K562 (cell line): Measurements from ENCODE around the gene ULK1. TPM values are rescaled to one million over a fixed set of nuclear protein-coding genes. Genes with fewer than 3 reads are reported as not detected.

ENCODE experiments used
- ESRRA ChIP-seq: fragments of 450-650 bp; IDR thresholded peaks from 2 replicates; pipeline ENCODE4 v1.6.1; 2014; ENCODE audit warnings: low read depth, mild to moderate bottlenecking, moderate library complexity, borderline replicate concordance
- SNIP1 ChIP-seq: fragments of 450-650 bp; IDR thresholded peaks from 2 replicates; pipeline ENCODE4 v1.7.1; 2017; ENCODE audit warnings: low read depth, mild to moderate bottlenecking
- ZNF282 ChIP-seq: sonication (generic); formaldehyde crosslinking; IDR thresholded peaks from 2 replicates; pipeline ENCODE4 v1.8.1; 2023; ENCODE audit warnings: missing genetic modification reagents
- polyA plus RNA-seq, 8 experiments: library from polyadenylated mRNA; depleted of rRNA in 4 of 8; stranded (reverse) in 5 of 8; unstranded in 3 of 8; fragments of >200 nt; fragmentation: Nextera tagmentation in 2 of 8; fragmentation: Illumina TruSeq in 1 of 8; extraction: Ambion mirVana in 2 of 8; extraction: Trizol in 1 of 8; gene quantifications; 2 replicates each; pipeline versions ENCODE4 v1.2.1 to v1.2.3, GENCODE V29; 2011 to 2014; ENCODE audit warnings: inconsistent platforms in 1 of 8, missing spikeins in 1 of 8
- total RNA-seq, 7 experiments: library from RNA; depleted of rRNA in 6 of 7; stranded (reverse); fragments of >200 nt in 6 of 7; fragmentation: Illumina TruSeq in 2 of 7; extraction: Trizol in 2 of 7; gene quantifications; 2 replicates each; pipeline versions ENCODE4 v1.2.1 to v1.2.3, GENCODE V29; 2011 to 2021; ENCODE audit warnings: low replicate concordance in 1 of 7
- TF ChIP-seq, protein P1 (sequence below), 2 experiments: fragments of 450-650 bp; formaldehyde crosslinking in 1 of 2; IDR thresholded peaks; 2 replicates each; pipeline versions ENCODE4 v1.4.0 to v1.6.1; 2014 to 2020; ENCODE audit warnings: mild to moderate bottlenecking in 2 of 2, borderline replicate concordance in 1 of 2, low read depth in 1 of 2
- TF ChIP-seq, protein P2 (sequence below): fragments of 250-450 bp; sonication (Bioruptor Pico); IDR thresholded peaks from 2 replicates; pipeline ENCODE4 v1.5.0; 2021; ENCODE audit warnings: mild to moderate bottlenecking, moderate library complexity
- TF ChIP-seq, protein P3 (sequence below), 2 experiments: fragments of 200-800 bp in 1 of 2; sonication (Bioruptor generic) in 1 of 2; sonication (generic) in 1 of 2; formaldehyde crosslinking in 1 of 2; IDR thresholded peaks in 1 of 2; conservative IDR thresholded peaks in 1 of 2; 2 replicates each; pipeline versions ENCODE4 v1.5.0 to v1.6.1; 2016 to 2020; ENCODE audit warnings: missing compliant biosample characterization in 1 of 2, missing genetic modification characterization in 1 of 2, missing genetic modification reagents in 1 of 2
- TF ChIP-seq, protein P4 (sequence below): sonication (generic); formaldehyde crosslinking; IDR thresholded peaks from 2 replicates; pipeline ENCODE4 v1.5.0; 2020; ENCODE audit warnings: missing genetic modification reagents

Gene ULK1
- total and polyA plus RNA-seq, 9 of the 15 experiments (the other 6 are each of a cell fraction or from before 2014, with no cell fraction given): 0.15 to 29.4 (median 2.5) TPM

DNA sequence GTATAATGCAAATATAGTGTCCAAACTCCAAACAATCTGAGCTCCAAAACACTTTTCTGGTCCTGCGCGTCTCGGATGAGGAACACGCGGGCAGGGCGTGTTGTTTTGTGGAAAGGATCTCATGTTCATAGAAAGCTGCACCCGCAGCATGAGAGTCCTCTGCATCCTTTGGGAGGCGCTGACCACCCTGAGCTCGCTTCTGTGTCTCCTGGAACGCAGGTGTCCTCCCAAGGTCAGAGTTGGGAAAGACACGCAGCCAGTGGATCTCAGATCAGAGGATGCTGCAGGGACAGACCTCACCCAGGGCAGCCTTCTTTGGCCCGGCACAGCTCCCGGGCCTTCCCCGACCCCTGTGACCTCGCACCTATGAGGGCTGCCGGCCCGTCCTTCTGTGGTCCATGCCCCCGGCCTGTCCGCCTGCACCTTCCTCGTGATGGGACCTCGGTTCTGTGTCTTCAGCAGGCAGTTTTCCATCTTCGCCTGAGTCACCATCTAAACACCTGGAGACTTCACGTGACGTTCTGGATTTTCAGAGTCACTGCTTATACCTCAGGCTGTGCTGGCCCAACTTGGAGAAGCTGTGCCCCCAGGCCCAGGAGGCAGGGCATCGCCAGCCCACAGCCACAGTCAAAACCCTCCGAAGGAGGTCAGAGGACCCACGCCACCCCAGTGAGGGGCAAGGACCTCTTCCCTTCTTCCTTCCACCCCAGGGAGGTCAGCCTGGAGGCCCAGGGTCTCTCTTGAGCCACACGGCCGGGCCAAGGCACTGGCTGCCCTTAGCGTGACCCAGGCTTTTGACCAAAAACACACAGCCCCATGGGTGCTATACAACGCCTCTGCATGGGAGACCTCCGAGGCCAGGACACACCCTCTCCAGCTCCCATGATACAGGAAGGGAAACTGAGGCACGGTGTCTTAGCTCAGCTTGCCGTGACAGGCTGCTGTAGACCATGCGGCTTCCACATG, 40.3 kb upstream of the ULK1 start (continued):
- TF ChIP-seq, protein P1, sequence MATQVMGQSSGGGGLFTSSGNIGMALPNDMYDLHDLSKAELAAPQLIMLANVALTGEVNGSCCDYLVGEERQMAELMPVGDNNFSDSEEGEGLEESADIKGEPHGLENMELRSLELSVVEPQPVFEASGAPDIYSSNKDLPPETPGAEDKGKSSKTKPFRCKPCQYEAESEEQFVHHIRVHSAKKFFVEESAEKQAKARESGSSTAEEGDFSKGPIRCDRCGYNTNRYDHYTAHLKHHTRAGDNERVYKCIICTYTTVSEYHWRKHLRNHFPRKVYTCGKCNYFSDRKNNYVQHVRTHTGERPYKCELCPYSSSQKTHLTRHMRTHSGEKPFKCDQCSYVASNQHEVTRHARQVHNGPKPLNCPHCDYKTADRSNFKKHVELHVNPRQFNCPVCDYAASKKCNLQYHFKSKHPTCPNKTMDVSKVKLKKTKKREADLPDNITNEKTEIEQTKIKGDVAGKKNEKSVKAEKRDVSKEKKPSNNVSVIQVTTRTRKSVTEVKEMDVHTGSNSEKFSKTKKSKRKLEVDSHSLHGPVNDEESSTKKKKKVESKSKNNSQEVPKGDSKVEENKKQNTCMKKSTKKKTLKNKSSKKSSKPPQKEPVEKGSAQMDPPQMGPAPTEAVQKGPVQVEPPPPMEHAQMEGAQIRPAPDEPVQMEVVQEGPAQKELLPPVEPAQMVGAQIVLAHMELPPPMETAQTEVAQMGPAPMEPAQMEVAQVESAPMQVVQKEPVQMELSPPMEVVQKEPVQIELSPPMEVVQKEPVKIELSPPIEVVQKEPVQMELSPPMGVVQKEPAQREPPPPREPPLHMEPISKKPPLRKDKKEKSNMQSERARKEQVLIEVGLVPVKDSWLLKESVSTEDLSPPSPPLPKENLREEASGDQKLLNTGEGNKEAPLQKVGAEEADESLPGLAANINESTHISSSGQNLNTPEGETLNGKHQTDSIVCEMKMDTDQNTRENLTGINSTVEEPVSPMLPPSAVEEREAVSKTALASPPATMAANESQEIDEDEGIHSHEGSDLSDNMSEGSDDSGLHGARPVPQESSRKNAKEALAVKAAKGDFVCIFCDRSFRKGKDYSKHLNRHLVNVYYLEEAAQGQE (IDR thresholded peaks at IDR 0.05; ENCODE audit: borderline replicate concordance): peak; percentile 9; the same call in 1 of the 2 replicates
- TF ChIP-seq, protein P1 (CRISPR knock-in tag; IDR thresholded peaks at IDR 0.05; ENCODE audit: low read depth): no peak
- no peak for TF ChIP-seq ZNF282 (CRISPR knock-in tag)
- TF ChIP-seq, protein P2, sequence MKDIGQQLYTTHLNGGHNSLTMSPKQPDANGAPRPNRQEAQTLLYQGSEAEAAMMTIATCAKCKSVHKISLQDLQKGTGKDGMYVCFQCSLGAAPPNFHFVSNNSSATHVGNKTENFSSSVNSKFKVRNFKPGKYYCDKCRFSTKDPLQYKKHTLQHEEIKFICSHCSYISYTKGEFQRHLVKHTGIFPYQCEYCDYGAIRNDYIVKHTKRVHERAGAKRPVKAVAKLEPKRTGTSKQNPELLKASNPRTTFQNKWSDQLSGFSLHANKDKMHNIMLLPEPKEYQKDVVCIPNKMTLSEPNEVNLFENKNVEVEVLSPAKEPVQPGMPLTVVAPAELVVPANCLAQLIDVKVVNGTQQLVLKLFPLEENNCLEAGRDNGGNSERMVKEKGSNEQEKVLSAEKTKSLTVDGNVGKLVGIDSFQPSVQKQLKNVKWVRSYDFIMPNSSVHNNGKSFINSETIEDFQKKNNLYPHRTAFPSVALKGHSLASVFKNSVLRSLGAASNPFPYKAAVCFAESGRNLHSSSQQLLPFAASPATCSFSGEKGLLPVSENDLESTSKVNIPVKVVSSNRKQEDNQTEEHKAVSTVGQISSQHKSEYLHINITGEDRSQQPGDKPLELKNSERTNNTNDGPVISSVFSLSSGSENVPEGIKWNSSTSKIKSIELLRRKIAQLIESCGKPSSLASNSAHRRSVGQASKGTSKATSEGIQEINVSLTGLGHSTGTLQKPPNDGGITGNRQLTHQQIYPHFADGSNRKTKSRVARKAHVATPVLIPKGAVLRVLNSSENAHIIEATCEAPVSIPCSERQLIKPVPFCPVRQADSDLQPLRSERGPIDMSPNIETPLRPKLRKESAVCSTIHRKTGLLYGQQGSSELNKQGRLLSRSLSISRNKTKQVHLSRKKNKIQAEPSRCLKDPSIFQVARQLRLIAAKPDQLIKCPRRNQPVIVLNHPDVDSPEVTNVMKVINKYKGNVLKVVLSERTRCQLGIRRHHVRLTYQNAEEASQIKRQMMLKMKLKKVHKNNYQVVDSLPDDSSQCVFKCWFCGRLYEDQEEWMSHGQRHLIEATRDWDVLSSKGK (CRISPR knock-in tag): no peak
- TF ChIP-seq SNIP1: no peak
- TF ChIP-seq ESRRA: peak; percentile 86
- TF ChIP-seq, protein P3, sequence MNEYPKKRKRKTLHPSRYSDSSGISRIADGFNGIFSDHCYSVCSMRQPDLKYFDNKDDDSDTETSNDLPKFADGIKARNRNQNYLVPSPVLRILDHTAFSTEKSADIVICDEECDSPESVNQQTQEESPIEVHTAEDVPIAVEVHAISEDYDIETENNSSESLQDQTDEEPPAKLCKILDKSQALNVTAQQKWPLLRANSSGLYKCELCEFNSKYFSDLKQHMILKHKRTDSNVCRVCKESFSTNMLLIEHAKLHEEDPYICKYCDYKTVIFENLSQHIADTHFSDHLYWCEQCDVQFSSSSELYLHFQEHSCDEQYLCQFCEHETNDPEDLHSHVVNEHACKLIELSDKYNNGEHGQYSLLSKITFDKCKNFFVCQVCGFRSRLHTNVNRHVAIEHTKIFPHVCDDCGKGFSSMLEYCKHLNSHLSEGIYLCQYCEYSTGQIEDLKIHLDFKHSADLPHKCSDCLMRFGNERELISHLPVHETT (CRISPR knock-in tag; conservative IDR thresholded peaks at IDR 0.05 in 1 of 2, IDR thresholded peaks at IDR 0.05 in 1 of 2): no peak
- TF ChIP-seq, protein P4, sequence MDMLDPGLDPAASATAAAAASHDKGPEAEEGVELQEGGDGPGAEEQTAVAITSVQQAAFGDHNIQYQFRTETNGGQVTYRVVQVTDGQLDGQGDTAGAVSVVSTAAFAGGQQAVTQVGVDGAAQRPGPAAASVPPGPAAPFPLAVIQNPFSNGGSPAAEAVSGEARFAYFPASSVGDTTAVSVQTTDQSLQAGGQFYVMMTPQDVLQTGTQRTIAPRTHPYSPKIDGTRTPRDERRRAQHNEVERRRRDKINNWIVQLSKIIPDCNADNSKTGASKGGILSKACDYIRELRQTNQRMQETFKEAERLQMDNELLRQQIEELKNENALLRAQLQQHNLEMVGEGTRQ (CRISPR knock-in tag): 0 out of 2 replicates have a peak, but pooled peaks have one; percentile 6
- TF ChIP-seq, all 486 proteins: peak for 7
